Measurements from ENCODE around the gene CMIP. TPM values are rescaled to one million over a fixed set of nuclear protein-coding genes. Genes with fewer than 3 reads are reported as not detected.

CMIP gene
- polyA plus RNA-seq, 1 of the 3 experiments (the other 2 are of a cell fraction): 5.4 TPM

DNA sequence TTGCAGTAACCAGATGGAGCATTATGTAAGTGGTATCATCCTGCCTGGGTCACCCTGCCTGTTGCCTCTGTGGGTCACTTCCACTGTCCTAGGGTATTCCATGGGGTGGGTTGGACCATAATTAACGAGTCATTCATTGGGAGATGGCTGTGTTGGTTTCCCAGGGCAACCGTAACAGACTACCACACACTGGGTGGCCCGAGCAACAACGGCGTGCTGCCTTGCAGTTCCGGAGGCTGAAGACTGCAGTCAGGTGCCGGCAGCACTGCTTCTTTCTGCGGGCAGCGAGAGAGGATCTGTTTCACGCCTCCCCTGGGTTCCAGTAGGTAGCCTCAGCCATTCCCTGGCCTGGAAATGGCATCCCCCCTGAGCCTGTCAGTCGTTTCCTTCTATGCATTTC is 28.9 kb upstream of the CMIP start:
- no peaks in the 10 kb centered on the region for H3K9me2 ChIP-seq
- no peaks in the 10 kb centered on the region for H3F3A ChIP-seq (replicated peaks; ENCODE audit: insufficient read depth)
- no peaks in the 10 kb centered on the region for H3K9me3 ChIP-seq
- ChIA-PET POLR2A (no interaction called here), CTCF (no interaction called here)
- no peak overlapping the region for H3K9ac ChIP-seq
- no peak for TF ChIP-seq SIN3A (IDR thresholded peaks at IDR 0.05; ENCODE audit: borderline replicate concordance, low read depth, low read length)
- no peak for TF ChIP-seq NRF1 (IDR thresholded peaks at IDR 0.05; ENCODE audit: low read depth, low read length)
- no peak for TF ChIP-seq TCF12 (IDR thresholded peaks at IDR 0.05)
- TF ChIP-seq, protein P1, sequence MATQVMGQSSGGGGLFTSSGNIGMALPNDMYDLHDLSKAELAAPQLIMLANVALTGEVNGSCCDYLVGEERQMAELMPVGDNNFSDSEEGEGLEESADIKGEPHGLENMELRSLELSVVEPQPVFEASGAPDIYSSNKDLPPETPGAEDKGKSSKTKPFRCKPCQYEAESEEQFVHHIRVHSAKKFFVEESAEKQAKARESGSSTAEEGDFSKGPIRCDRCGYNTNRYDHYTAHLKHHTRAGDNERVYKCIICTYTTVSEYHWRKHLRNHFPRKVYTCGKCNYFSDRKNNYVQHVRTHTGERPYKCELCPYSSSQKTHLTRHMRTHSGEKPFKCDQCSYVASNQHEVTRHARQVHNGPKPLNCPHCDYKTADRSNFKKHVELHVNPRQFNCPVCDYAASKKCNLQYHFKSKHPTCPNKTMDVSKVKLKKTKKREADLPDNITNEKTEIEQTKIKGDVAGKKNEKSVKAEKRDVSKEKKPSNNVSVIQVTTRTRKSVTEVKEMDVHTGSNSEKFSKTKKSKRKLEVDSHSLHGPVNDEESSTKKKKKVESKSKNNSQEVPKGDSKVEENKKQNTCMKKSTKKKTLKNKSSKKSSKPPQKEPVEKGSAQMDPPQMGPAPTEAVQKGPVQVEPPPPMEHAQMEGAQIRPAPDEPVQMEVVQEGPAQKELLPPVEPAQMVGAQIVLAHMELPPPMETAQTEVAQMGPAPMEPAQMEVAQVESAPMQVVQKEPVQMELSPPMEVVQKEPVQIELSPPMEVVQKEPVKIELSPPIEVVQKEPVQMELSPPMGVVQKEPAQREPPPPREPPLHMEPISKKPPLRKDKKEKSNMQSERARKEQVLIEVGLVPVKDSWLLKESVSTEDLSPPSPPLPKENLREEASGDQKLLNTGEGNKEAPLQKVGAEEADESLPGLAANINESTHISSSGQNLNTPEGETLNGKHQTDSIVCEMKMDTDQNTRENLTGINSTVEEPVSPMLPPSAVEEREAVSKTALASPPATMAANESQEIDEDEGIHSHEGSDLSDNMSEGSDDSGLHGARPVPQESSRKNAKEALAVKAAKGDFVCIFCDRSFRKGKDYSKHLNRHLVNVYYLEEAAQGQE (IDR thresholded peaks at IDR 0.05; ENCODE audit: low read depth, low read length): no peak
- no peak for TF ChIP-seq ELF1 (IDR thresholded peaks at IDR 0.05)
- TF ChIP-seq, protein P2, sequence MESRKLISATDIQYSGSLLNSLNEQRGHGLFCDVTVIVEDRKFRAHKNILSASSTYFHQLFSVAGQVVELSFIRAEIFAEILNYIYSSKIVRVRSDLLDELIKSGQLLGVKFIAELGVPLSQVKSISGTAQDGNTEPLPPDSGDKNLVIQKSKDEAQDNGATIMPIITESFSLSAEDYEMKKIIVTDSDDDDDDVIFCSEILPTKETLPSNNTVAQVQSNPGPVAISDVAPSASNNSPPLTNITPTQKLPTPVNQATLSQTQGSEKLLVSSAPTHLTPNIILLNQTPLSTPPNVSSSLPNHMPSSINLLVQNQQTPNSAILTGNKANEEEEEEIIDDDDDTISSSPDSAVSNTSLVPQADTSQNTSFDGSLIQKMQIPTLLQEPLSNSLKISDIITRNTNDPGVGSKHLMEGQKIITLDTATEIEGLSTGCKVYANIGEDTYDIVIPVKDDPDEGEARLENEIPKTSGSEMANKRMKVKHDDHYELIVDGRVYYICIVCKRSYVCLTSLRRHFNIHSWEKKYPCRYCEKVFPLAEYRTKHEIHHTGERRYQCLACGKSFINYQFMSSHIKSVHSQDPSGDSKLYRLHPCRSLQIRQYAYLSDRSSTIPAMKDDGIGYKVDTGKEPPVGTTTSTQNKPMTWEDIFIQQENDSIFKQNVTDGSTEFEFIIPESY (IDR thresholded peaks at IDR 0.05; ENCODE audit: borderline replicate concordance, low read depth): no peak
- no peak for TF ChIP-seq FOSL2 (IDR thresholded peaks at IDR 0.05; ENCODE audit: borderline replicate concordance, low read depth)
- no peak for TF ChIP-seq CHD2 (IDR thresholded peaks at IDR 0.05; ENCODE audit: low read length, partially characterized antibody)
- no peak for TF ChIP-seq MEF2A (IDR thresholded peaks at IDR 0.05; ENCODE audit: borderline replicate concordance, low read depth)
- TF ChIP-seq RFX5 (IDR thresholded peaks at IDR 0.05; ENCODE audit: low read length): no peak
- no peak for TF ChIP-seq TAF1 (IDR thresholded peaks at IDR 0.05; ENCODE audit: borderline replicate concordance, low read depth, low read length)
- TF ChIP-seq RCOR1 (IDR thresholded peaks at IDR 0.05; ENCODE audit: low read length): no peak
- TF ChIP-seq, protein P3, sequence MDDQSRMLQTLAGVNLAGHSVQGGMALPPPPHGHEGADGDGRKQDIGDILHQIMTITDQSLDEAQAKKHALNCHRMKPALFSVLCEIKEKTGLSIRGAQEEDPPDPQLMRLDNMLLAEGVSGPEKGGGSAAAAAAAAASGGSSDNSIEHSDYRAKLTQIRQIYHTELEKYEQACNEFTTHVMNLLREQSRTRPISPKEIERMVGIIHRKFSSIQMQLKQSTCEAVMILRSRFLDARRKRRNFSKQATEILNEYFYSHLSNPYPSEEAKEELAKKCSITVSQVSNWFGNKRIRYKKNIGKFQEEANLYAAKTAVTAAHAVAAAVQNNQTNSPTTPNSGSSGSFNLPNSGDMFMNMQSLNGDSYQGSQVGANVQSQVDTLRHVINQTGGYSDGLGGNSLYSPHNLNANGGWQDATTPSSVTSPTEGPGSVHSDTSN (IDR thresholded peaks at IDR 0.05): no peak
- TF ChIP-seq, protein P4, sequence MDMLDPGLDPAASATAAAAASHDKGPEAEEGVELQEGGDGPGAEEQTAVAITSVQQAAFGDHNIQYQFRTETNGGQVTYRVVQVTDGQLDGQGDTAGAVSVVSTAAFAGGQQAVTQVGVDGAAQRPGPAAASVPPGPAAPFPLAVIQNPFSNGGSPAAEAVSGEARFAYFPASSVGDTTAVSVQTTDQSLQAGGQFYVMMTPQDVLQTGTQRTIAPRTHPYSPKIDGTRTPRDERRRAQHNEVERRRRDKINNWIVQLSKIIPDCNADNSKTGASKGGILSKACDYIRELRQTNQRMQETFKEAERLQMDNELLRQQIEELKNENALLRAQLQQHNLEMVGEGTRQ (IDR thresholded peaks at IDR 0.05; ENCODE audit: borderline replicate concordance, low read depth, low read length): no peak
- no peak for TF ChIP-seq RAD21 (IDR thresholded peaks at IDR 0.05; ENCODE audit: low read length)
- no peaks in the 10 kb centered on the region for H3K36me3 ChIP-seq (replicated peaks in 1 of 2; ENCODE audit: control insufficient read depth in 1 of 2, insufficient read depth in 2 of 2, low read length in 1 of 2)
- no peak for DNase-seq
- no peaks in the 10 kb centered on the region for H3K79me2 ChIP-seq (ENCODE audit: insufficient read depth)
- H2AFZ ChIP-seq (ENCODE audit: low read depth): no peak overlapping the region
- 90% methylated on average over 9 of the region's 11 CpGs for WGBS (ENCODE audit: low lambda C conversion rate)
- no peak overlapping the region for H3K4me2 ChIP-seq
- H3K4me3 ChIP-seq (ENCODE audit: low read depth in 2 of 2, low read length in 1 of 2): no peak overlapping the region
- no peaks in the 10 kb centered on the region; a peak in 1 of 4 replicates for H3K4me1 ChIP-seq (ENCODE audit: control insufficient read depth in 1 of 2, insufficient read depth in 2 of 2, low read depth in 1 of 2, low read length in 1 of 2)
- no peak overlapping the region for H3K27ac ChIP-seq (ENCODE audit: low read depth in 2 of 2, low read length in 1 of 2)
- no peaks in the 10 kb centered on the region for H4K20me1 ChIP-seq (ENCODE audit: insufficient read depth)
- H3K27me3 ChIP-seq (ENCODE audit: insufficient read depth): no peaks in the 10 kb centered on the region

All from SK-N-SH (cell line).